Sigmoid colon (tissue), 4 donors: Measurements from ENCODE around the gene SETDB2.

Source experiments
- EP300 ChIP-seq, 4 donors: sonication (generic); formaldehyde crosslinking; IDR thresholded peaks; one replicate each; pipeline ENCODE4 v1.6.1; 2017; ENCODE audit warnings: antibody characterized with exemption in 4 of 4
- POLR2A ChIP-seq, 2 donors: fragments of 450-650 bp; IDR thresholded peaks; one replicate each; pipeline ENCODE4 v1.6.1; 2016; ENCODE audit warnings: antibody characterized with exemption in 2 of 2, mild to moderate bottlenecking in 2 of 2, moderate library complexity in 2 of 2
- POLR2AphosphoS5 ChIP-seq, 4 donors: sonication (generic); formaldehyde crosslinking; IDR thresholded peaks; one replicate each; pipeline ENCODE4 v1.6.1; 2017; ENCODE audit warnings: antibody characterized with exemption in 4 of 4
- TF ChIP-seq, protein P1 (sequence below), 4 experiments: fragments of 450-650 bp in 3 of 4; fragments of 200-600 bp in 1 of 4; IDR thresholded peaks; one replicate each; pipeline ENCODE4 v1.5.1; 2016 to 2019; ENCODE audit warnings: antibody characterized with exemption in 4 of 4, mild to moderate bottlenecking in 3 of 4, moderate library complexity in 2 of 4

DNA sequence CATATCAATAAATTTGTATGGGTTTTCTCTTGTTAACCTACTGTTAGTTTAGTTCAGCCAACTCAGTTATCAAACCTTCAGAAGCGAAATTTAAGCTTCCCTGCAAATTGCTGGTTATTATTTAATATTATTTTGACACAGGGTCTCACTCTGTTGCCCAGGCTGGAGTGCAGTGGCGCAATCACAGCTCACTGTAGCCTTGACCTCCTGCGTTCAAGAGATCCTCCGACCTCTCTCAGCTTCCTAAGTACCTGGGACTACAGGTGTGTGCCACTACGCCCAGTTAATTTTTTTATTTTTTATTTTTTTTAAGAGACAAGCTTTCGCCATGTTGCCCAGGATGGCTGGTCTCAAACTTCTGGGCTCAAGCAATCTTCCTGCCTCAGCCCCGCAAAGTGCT is 6.4 kb upstream of the SETDB2 start:
- TF ChIP-seq, protein P1, sequence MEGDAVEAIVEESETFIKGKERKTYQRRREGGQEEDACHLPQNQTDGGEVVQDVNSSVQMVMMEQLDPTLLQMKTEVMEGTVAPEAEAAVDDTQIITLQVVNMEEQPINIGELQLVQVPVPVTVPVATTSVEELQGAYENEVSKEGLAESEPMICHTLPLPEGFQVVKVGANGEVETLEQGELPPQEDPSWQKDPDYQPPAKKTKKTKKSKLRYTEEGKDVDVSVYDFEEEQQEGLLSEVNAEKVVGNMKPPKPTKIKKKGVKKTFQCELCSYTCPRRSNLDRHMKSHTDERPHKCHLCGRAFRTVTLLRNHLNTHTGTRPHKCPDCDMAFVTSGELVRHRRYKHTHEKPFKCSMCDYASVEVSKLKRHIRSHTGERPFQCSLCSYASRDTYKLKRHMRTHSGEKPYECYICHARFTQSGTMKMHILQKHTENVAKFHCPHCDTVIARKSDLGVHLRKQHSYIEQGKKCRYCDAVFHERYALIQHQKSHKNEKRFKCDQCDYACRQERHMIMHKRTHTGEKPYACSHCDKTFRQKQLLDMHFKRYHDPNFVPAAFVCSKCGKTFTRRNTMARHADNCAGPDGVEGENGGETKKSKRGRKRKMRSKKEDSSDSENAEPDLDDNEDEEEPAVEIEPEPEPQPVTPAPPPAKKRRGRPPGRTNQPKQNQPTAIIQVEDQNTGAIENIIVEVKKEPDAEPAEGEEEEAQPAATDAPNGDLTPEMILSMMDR (IDR thresholded peaks at IDR 0.05) = no peak
- TF ChIP-seq POLR2AphosphoS5 (IDR thresholded peaks at IDR 0.05) = no peak
- TF ChIP-seq POLR2A (IDR thresholded peaks at IDR 0.05) = no peak
- no peak for TF ChIP-seq EP300 (IDR thresholded peaks at IDR 0.05)
